B cell (primary cell): ENCODE data around the gene RPP38. TPM values are rescaled to one million over a fixed set of nuclear protein-coding genes. Genes with fewer than 3 reads are reported as not detected.

Experiments used
- ATAC-seq: fragments of 200-7000 bp; cut with Tn5 transposase; one replicate; pipeline ENCODE4 v1.10.0; 2021; ENCODE audit warnings: low read depth, mild to moderate bottlenecking, moderate number of reproducible peaks, moderate library complexity
- CTCF ChIA-PET: fragments of 350-600 bp; sonication (Branson Sonifier 250); formaldehyde crosslinking; loops from one replicate; lab custom pipeline; 2021; ENCODE audit warnings: antibody characterized with exemption, inconsistent platforms; lab: Charles Lee
- POLR2A ChIA-PET: fragments of 350-600 bp; sonication (Branson Sonifier 250); formaldehyde crosslinking; loops from one replicate; lab custom pipeline; 2021; ENCODE audit warnings: antibody characterized with exemption; lab: Charles Lee
- DNase-seq: peaks from one replicate; pipeline ENCODE4 v3.0.0; 2013
- H2AFZ ChIP-seq: 2 replicates; pipeline ENCODE4 v1.6.1; 2012; ENCODE audit warnings: mild to moderate bottlenecking, low read depth, low read length; ENCODE audit not compliant: insufficient read depth, poor library complexity, severe bottlenecking
- H3K27ac ChIP-seq, 2 donors: 1 replicate in 1 of 2; 2 replicates in 1 of 2; pipeline ENCODE4 v1.5.1; 2012 to 2013; ENCODE audit warnings: low read length in 2 of 2, mild to moderate bottlenecking in 2 of 2, moderate library complexity in 1 of 2
- H3K27me3 ChIP-seq, 4 experiments: fragments of 200-600 bp in 1 of 4; sonication (generic) in 1 of 4; replicated peaks in 1 of 4; 1 replicate in 2 of 4; 2 replicates in 2 of 4; pipeline versions ENCODE4 v1.6.1 to v1.7.0; 2013 to 2016; ENCODE audit warnings: low read length in 3 of 4, mild to moderate bottlenecking in 2 of 4, mixed read lengths in 1 of 4, moderate library complexity in 1 of 4; ENCODE audit not compliant: insufficient read depth in 4 of 4, control insufficient read depth in 3 of 4; ENCODE audit errors: control extremely low read depth in 1 of 4
- H3K36me3 ChIP-seq, 2 experiments: replicated peaks in 1 of 2; 1 replicate in 1 of 2; 2 replicates in 1 of 2; pipeline versions ENCODE4 v1.6.1 to v1.7.1; 2013; ENCODE audit warnings: low read length in 1 of 2; ENCODE audit not compliant: insufficient read depth in 2 of 2, control insufficient read depth in 1 of 2; ENCODE audit errors: control extremely low read depth in 1 of 2, extremely low read depth in 1 of 2
- H3K4me1 ChIP-seq, 2 donors: fragments of 200-600 bp in 1 of 2; sonication (generic) in 1 of 2; 1 replicate in 1 of 2; 2 replicates in 1 of 2; pipeline versions ENCODE4 v1.5.1 to v1.6.1; 2013 to 2017; ENCODE audit warnings: low read length in 2 of 2; ENCODE audit not compliant: control insufficient read depth in 2 of 2, insufficient read depth in 2 of 2
- H3K4me2 ChIP-seq: replicated peaks from 2 replicates; pipeline ENCODE3; 2012; ENCODE audit warnings: mild to moderate bottlenecking, low read depth, low read length; ENCODE audit not compliant: poor library complexity, severe bottlenecking
- H3K4me3 ChIP-seq, 5 experiments: fragments of 200-600 bp in 1 of 5; sonication (generic) in 1 of 5; 1 replicate in 3 of 5; 2 replicates in 2 of 5; pipeline versions ENCODE4 v1.5.1 to v1.7.0; 2011 to 2016; ENCODE audit warnings: low read length in 4 of 5, mild to moderate bottlenecking in 4 of 5, low read depth in 2 of 5, control low read depth in 1 of 5, moderate library complexity in 1 of 5; ENCODE audit not compliant: insufficient read depth in 1 of 5; ENCODE audit errors: control extremely low read depth in 1 of 5, extremely low read depth in 1 of 5
- H3K79me2 ChIP-seq: fragments of 200-600 bp; sonication (generic); one replicate; pipeline ENCODE4 v1.6.0; 2016; ENCODE audit warnings: low read length; ENCODE audit not compliant: control insufficient read depth, insufficient read depth
- H3K9ac ChIP-seq: fragments of 200-600 bp; sonication (generic); 2 replicates; pipeline ENCODE4 v1.6.1; 2017; ENCODE audit warnings: mild to moderate bottlenecking, low read length, moderate library complexity
- H3K9me3 ChIP-seq, 3 donors: one replicate each; pipeline versions ENCODE4 v1.6.1 to v1.7.1; 2013; ENCODE audit warnings: low read length in 2 of 3; ENCODE audit not compliant: control insufficient read depth in 2 of 3, insufficient read depth in 1 of 3; ENCODE audit errors: control extremely low read depth in 1 of 3
- H4K20me1 ChIP-seq: 2 replicates; pipeline ENCODE4 v1.6.0; 2012; ENCODE audit warnings: mild to moderate bottlenecking, low read length; ENCODE audit not compliant: insufficient read depth, control insufficient read depth, poor library complexity, severe bottlenecking
- H3K27ac Mint-ChIP-seq: one replicate; pipeline ENCODE4 v1.8.0; 2021; ENCODE audit warnings: mixed read lengths
- H3K27me3 Mint-ChIP-seq: one replicate; pipeline ENCODE4 v1.8.0; 2021; ENCODE audit warnings: mixed read lengths
- H3K4me1 Mint-ChIP-seq: one replicate; pipeline ENCODE4 v1.8.0; 2021; ENCODE audit warnings: mixed read lengths
- H3K4me3 Mint-ChIP-seq: one replicate; pipeline ENCODE4 v1.8.0; 2021; ENCODE audit warnings: mixed read lengths
- H3K9me3 Mint-ChIP-seq: one replicate; pipeline ENCODE4 v1.8.0; 2022; ENCODE audit warnings: mixed read lengths; ENCODE audit not compliant: insufficient read depth
- EZH2 ChIP-seq: IDR thresholded peaks from 2 replicates; pipeline ENCODE4 v1.6.1; 2012; ENCODE audit warnings: borderline replicate concordance, low read depth, mild to moderate bottlenecking, moderate library complexity, low read length; ENCODE audit not compliant: insufficient read depth, poor library complexity, severe bottlenecking
- WGBS: methylation state at CpG from one replicate; pipeline ENCODE4 v1.1.5; 2013; ENCODE audit warnings: missing lambda C conversion rate; ENCODE audit not compliant: insufficient coverage; 5-methylcytosine and 5-hydroxymethylcytosine counted together
- intact Hi-C: fragments of 100-400 bp; cut with micrococcal nuclease; formaldehyde crosslinking; loops from one replicate; pipeline ENCODE4 v1.10.0; 2022
- polyA plus RNA-seq: library from polyadenylated mRNA; depleted of rRNA; stranded (reverse); fragments of >200 nt; gene quantifications from 2 replicates; pipeline ENCODE4 v1.2.3, GENCODE V29; 2012
- total RNA-seq, 2 donors: library from RNA; stranded (reverse); fragments of 120-200 nt in 1 of 2; gene quantifications; 1 replicate in 1 of 2; 2 replicates in 1 of 2; pipeline versions ENCODE4 v1.2.3 to v1.2.4, GENCODE V29; 2013 to 2022
- TF ChIP-seq, protein P1 (sequence below): fragments of 200-600 bp; IDR thresholded peaks from one replicate; pipeline ENCODE4 v1.8.0; 2022; ENCODE audit warnings: antibody characterized with exemption, mild to moderate bottlenecking

RPP38 gene
- total and polyA plus RNA-seq, 2 donors (not counting 1 experiment from before 2014, with no cell fraction given): 12.7 to 24.8 TPM

DNA sequence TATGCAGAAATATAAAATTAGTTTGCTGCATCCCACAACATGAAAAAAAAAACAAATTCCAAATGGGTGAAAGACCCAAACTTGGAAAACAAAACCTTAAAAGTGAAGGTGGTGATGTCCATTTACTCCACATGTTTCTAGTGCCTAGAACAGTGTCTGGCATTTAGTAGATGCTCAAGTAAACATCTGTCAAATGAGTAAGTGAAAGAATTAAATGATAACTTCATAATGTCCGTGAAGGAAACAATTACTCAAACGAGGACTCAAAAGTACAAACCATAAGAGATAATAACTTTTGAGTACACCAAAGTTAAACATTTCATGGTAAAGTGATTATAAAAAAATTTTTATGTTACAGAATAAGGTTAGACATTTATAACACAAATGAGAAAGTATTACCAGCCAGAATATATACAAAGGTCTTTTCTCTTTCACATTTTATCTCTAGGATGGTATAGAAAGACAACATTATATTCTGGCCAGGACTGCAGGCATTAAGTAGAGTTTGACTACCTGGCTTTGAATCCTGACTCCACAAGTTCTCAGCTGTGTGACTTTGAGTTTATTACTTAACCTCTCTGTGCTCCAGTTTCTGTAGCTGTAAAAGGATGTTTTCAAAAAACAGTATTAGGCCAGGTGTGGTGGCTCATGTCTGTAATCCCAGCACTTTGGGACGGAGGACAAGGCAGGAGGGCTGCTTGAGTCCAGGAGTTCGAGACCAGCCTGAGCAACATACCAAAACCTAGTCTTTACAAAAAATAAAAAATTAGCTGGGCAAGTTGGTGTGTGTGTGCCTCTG is 50.6 kb downstream of the RPP38 start:
- intact Hi-C loops: loop anchor here (10.0 kb wide), 1 partner anchor 403 kb away; no protein-coding TSS in a partner anchor
- H3K4me1 Mint-ChIP-seq: peaks cover 6% of the 10 kb centered on the region
- H3K9ac ChIP-seq: no peak overlapping the region
- no CpG with 5 or more reads among the region's 4 CpGs for WGBS
- no peaks in the 10 kb centered on the region for H4K20me1 ChIP-seq
- CTCF ChIA-PET: no interaction called here
- no peaks in the 10 kb centered on the region for H3K36me3 ChIP-seq
- H3K4me3 Mint-ChIP-seq: no peak overlapping the region
- DNase-seq: no peak
- H3K4me1 ChIP-seq: no peaks in the 10 kb centered on the region
- no peak overlapping the region for H3K27ac Mint-ChIP-seq
- no peak overlapping the region for H3K4me3 ChIP-seq
- H3K27ac ChIP-seq: no peak overlapping the region
- no peaks in the 10 kb centered on the region for H3K9me3 Mint-ChIP-seq
- ATAC-seq: no peak
- no peak for TF ChIP-seq EZH2
- TF ChIP-seq, protein P1, sequence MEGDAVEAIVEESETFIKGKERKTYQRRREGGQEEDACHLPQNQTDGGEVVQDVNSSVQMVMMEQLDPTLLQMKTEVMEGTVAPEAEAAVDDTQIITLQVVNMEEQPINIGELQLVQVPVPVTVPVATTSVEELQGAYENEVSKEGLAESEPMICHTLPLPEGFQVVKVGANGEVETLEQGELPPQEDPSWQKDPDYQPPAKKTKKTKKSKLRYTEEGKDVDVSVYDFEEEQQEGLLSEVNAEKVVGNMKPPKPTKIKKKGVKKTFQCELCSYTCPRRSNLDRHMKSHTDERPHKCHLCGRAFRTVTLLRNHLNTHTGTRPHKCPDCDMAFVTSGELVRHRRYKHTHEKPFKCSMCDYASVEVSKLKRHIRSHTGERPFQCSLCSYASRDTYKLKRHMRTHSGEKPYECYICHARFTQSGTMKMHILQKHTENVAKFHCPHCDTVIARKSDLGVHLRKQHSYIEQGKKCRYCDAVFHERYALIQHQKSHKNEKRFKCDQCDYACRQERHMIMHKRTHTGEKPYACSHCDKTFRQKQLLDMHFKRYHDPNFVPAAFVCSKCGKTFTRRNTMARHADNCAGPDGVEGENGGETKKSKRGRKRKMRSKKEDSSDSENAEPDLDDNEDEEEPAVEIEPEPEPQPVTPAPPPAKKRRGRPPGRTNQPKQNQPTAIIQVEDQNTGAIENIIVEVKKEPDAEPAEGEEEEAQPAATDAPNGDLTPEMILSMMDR: no peak
- peaks cover 0 to 5% (median 0%) of the 10 kb centered on the region in 3 donors for H3K9me3 ChIP-seq
- no peak overlapping the region for H2AFZ ChIP-seq
- POLR2A ChIA-PET: interaction anchor here (0.6 kb wide), 1 partner anchor 61 kb away, joined by 4 read pairs; no protein-coding TSS in a partner anchor
- no peaks in the 10 kb centered on the region for H3K27me3 Mint-ChIP-seq
- H3K79me2 ChIP-seq: peaks cover 23% of the 10 kb centered on the region
- H3K27me3 ChIP-seq: no peaks in the 10 kb centered on the region
- no peak overlapping the region for H3K4me2 ChIP-seq
